AG10803 (cell line): ENCODE results near the gene PYCR2.

ENCODE experiments used
- DNase-seq: peaks from one replicate; pipeline ENCODE4 v3.0.0; 2010; ENCODE audit warnings: low read depth
- H3K4me3 ChIP-seq: 2 replicates; pipeline ENCODE4 v1.5.1; 2011; ENCODE audit warnings: mild to moderate bottlenecking, low read length, control low read depth
- TF ChIP-seq, protein P1 (sequence below): conservative IDR thresholded peaks from 2 replicates; pipeline ENCODE4 v1.5.1; 2011; ENCODE audit warnings: mild to moderate bottlenecking, low read length, control low read depth, inconsistent platforms

Gene PYCR2

DNA sequence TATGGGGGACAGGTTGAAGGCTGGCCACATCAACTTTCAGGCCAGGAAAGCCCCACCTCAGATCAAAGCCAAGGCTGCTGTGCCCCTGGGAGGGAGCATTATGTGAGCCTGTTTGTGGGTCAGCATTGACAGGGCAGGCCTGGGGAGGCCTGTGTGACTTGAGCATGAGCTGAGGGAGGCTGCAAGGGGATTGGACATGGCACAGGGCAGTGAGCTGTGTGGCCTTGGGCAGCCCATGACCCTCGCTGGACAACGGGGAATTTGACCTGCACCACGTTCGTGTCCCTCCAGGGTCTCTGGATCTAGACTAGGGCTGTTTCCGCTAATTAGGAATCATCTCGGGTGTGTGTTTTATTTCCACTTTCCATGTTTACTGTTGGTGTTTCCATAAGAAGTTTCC is 17.6 kb downstream of the PYCR2 start:
- H3K4me3 ChIP-seq, result no peak overlapping the region
- DNase-seq, result no peak
- TF ChIP-seq, protein P1, sequence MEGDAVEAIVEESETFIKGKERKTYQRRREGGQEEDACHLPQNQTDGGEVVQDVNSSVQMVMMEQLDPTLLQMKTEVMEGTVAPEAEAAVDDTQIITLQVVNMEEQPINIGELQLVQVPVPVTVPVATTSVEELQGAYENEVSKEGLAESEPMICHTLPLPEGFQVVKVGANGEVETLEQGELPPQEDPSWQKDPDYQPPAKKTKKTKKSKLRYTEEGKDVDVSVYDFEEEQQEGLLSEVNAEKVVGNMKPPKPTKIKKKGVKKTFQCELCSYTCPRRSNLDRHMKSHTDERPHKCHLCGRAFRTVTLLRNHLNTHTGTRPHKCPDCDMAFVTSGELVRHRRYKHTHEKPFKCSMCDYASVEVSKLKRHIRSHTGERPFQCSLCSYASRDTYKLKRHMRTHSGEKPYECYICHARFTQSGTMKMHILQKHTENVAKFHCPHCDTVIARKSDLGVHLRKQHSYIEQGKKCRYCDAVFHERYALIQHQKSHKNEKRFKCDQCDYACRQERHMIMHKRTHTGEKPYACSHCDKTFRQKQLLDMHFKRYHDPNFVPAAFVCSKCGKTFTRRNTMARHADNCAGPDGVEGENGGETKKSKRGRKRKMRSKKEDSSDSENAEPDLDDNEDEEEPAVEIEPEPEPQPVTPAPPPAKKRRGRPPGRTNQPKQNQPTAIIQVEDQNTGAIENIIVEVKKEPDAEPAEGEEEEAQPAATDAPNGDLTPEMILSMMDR, result no peak

DNA sequence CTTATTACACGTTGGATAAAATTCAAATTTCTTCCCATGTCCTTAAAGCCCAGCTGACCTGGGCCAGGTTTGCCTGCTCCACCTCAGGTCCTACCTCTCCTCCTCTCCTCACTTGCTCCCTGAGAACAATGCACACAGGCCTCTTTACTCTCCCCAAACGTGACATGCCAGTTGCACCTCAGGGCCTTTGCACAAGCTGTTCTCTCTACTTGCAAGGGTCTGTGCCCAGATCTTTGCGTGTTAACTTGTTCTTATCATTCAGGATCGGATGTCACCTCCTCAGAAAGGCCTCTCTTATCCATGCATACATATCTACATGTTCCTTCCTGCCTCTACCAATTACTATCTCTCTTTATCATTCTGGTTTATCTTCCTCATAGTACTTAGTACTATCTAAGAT is 20.4 kb downstream of the PYCR2 start:
- TF ChIP-seq, protein P1, result no peak
- DNase-seq, result no peak
- H3K4me3 ChIP-seq, result no peak overlapping the region

DNA sequence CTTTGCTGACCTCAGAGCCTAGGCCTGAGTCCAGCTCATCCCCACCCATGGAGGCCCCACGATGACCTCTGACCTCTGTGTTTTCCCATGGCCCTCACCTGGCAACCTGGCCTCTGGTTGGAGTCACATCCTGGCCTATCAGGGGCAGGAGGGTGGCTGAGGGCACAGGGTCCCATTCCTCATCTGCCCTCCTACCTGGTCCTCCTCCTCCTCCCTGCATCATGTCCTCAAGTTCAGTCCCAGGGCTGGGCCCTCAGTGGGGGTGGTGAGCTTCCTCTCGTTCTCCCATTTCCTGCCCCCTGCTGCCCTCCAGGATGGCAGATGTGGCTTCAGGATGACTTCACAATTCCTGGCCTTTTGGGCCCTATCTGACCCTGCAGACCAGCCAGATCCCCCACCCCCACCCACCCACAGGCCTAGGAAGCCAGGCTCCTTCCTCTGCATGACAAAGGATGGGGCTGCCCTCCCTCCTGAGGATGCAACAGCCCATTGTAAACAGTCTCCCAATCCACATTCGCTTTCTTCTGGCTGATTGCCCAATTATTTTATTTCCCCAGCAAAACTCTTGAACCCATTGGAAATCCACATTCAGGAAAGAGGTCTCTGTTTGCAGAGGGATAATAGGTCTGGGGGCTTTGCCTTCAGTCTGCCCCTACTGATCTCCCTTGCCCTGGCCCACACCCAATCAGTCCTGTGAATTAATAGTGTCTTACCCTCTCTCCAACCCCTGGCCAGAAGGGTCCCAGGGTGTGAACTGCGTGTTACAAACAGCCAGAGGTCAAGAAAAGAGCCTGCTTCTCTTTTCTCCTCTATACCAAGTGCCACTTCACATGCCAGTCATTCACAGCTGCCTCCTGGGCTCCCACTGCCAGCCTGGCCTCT is 24.8 kb downstream of the PYCR2 start:
- TF ChIP-seq, protein P1, result no peak
- DNase-seq, result no peak
- H3K4me3 ChIP-seq, result no peak overlapping the region

DNA sequence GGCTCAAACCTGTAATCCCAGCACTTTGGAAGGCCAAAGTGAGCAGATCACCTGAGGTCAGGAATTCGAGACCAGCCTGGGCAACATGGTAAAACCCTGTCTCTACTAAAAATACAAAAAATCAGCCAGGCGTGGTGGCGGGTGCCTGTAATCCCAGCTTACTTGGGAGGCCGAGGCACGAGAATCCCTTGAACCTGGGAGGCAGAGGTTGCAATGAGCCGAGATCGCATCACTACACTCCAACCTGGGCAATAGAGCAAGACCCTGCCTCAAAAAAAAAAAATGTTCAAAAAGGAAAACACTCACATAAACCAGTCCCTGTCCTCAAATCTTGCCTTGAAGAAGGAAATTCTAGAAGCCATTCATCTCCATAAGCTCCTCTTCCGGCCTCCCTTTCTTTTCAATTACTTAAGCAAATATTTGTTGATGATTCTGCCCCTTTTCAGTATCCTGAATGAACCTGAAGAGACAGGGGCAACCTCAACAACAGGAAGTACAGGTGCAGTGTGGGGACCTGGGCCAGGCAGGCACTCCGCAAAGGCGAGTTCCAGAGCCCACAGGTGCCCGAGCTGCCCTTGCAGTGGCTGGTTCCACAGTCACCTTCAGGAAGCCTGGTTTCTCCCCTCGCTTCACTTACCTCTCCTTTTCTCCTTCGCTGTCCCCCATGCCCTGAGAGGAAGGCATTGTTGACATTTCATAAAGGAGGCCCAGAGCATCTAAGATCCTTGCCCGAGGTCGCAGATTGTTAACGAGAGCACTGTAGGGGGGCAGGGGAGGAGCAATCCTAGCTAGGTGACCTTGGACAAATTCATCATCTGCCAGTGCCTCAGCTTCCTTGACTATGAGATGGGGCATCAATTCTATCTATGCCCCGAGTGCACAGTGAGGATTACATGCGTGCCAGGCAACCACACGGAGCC is 26.2 kb downstream of the PYCR2 start:
- DNase-seq, result no peak
- TF ChIP-seq, protein P1, result no peak
- no peak overlapping the region for H3K4me3 ChIP-seq

GRCh38 chr1:225896937-225897549 is 27.0 kb downstream of the PYCR2 start:
- no peak for DNase-seq
- H3K4me3 ChIP-seq, result no peak overlapping the region
- TF ChIP-seq, protein P1, result no peak

GRCh38 chr1:225896494-225896893 is 27.6 kb downstream of the PYCR2 start:
- no peak for DNase-seq
- H3K4me3 ChIP-seq, result no peak overlapping the region
- TF ChIP-seq, protein P1, result no peak
